WTC11 (cell line): ENCODE measurements around the gene LDAH. TPM values are rescaled to one million over a fixed set of nuclear protein-coding genes. Genes with fewer than 3 reads are reported as not detected.

Experiments used
- ATAC-seq: fragments of 200-7000 bp; cut with Tn5 transposase; 2 replicates; pipeline ENCODE4 v1.10.0; 2021; ENCODE audit warnings: mild to moderate bottlenecking, moderate library complexity
- CTCF ChIA-PET: fragments of 300-600 bp; sonication (Branson Sonifier 250); formaldehyde crosslinking; loops from one replicate; lab custom pipeline; 2021; ENCODE audit warnings: antibody characterized with exemption; lab: Charles Lee
- POLR2A ChIA-PET: fragments of 350-600 bp; sonication (Branson Sonifier 250); formaldehyde crosslinking; loops from one replicate; lab custom pipeline; 2021; ENCODE audit warnings: antibody characterized with exemption; lab: Charles Lee
- DNase-seq: peaks from one replicate; pipeline ENCODE4 v3.0.0; 2021; ENCODE audit warnings: low spot score
- H3K27ac Mint-ChIP-seq: 2 replicates; pipeline ENCODE4 v1.8.0; 2021; ENCODE audit warnings: mixed read lengths
- H3K27me3 Mint-ChIP-seq: 2 replicates; pipeline ENCODE4 v1.8.0; 2021; ENCODE audit warnings: low read depth, mild to moderate bottlenecking, moderate library complexity, mixed read lengths
- H3K36me3 Mint-ChIP-seq: 2 replicates; pipeline ENCODE4 v1.8.0; 2021; ENCODE audit warnings: mixed read lengths
- H3K4me1 Mint-ChIP-seq: 2 replicates; pipeline ENCODE4 v1.8.0; 2022; ENCODE audit warnings: mixed read lengths
- H3K4me3 Mint-ChIP-seq: 2 replicates; pipeline ENCODE4 v1.8.0; 2021; ENCODE audit warnings: mild to moderate bottlenecking, moderate library complexity, mixed read lengths
- H3K9me3 Mint-ChIP-seq: 2 replicates; pipeline ENCODE4 v1.8.0; 2021; ENCODE audit warnings: mixed read lengths
- AR ChIP-seq: fragments of 250-450 bp; sonication (Bioruptor Pico); IDR thresholded peaks from 2 replicates; pipeline ENCODE4 v1.9.0; 2021; ENCODE audit warnings: mild to moderate bottlenecking
- CBFB ChIP-seq: sonication (generic); formaldehyde crosslinking; IDR thresholded peaks from 2 replicates; pipeline ENCODE4 v1.8.1; 2022; ENCODE audit warnings: mild to moderate bottlenecking, low read depth, missing genetic modification reagents
- E2F4 ChIP-seq: sonication (generic); formaldehyde crosslinking; IDR thresholded peaks from 2 replicates; pipeline ENCODE4 v1.8.1; 2022; ENCODE audit warnings: low read depth, mild to moderate bottlenecking, moderate library complexity, missing genetic modification reagents, borderline replicate concordance
- ELF4 ChIP-seq: sonication (generic); formaldehyde crosslinking; IDR thresholded peaks from 2 replicates; pipeline ENCODE4 v1.8.1; 2022; ENCODE audit warnings: low read depth, mild to moderate bottlenecking, moderate library complexity, missing genetic modification reagents
- EMX1 ChIP-seq: fragments of 250-450 bp; sonication (Bioruptor Pico); IDR thresholded peaks from 2 replicates; pipeline ENCODE4 v1.8.0; 2021; ENCODE audit warnings: mild to moderate bottlenecking
- ETV6 ChIP-seq: sonication (generic); formaldehyde crosslinking; IDR thresholded peaks from 2 replicates; pipeline ENCODE4 v1.8.1; 2022; ENCODE audit warnings: mild to moderate bottlenecking, missing genetic modification reagents
- FOXJ3 ChIP-seq: sonication (generic); formaldehyde crosslinking; IDR thresholded peaks from 2 replicates; pipeline ENCODE4 v1.9.0; 2021; ENCODE audit warnings: missing genetic modification reagents, mild to moderate bottlenecking, borderline replicate concordance
- FOXK1 ChIP-seq: sonication (generic); formaldehyde crosslinking; IDR thresholded peaks from 2 replicates; pipeline ENCODE4 v1.8.0; 2022; ENCODE audit warnings: mild to moderate bottlenecking, moderate library complexity, missing genetic modification reagents
- FOXP1 ChIP-seq: sonication (generic); formaldehyde crosslinking; IDR thresholded peaks from 2 replicates; pipeline ENCODE4 v1.8.0; 2022; ENCODE audit warnings: missing genetic modification reagents, mild to moderate bottlenecking, moderate library complexity, borderline replicate concordance
- HMGXB4 ChIP-seq: sonication (generic); formaldehyde crosslinking; IDR thresholded peaks from 2 replicates; pipeline ENCODE4 v1.8.1; 2023; ENCODE audit warnings: mild to moderate bottlenecking, moderate library complexity, missing genetic modification reagents
- IRF2 ChIP-seq: sonication (generic); formaldehyde crosslinking; IDR thresholded peaks from 2 replicates; pipeline ENCODE4 v1.8.0; 2022; ENCODE audit warnings: low read depth, missing genetic modification reagents, borderline replicate concordance
- KAT7 ChIP-seq: sonication (generic); formaldehyde crosslinking; IDR thresholded peaks from 2 replicates; pipeline ENCODE4 v1.8.1; 2023; ENCODE audit warnings: missing genetic modification reagents, mild to moderate bottlenecking, borderline replicate concordance
- MLX ChIP-seq: sonication (generic); formaldehyde crosslinking; IDR thresholded peaks from 2 replicates; pipeline ENCODE4 v1.8.1; 2023; ENCODE audit warnings: mild to moderate bottlenecking, missing genetic modification reagents, moderate library complexity
- MXD4 ChIP-seq: fragments of 250-450 bp; sonication (Bioruptor Pico); IDR thresholded peaks from 2 replicates; pipeline ENCODE4 v1.8.0; 2021; ENCODE audit warnings: mild to moderate bottlenecking, moderate library complexity, borderline replicate concordance
- MYBL2 ChIP-seq: sonication (generic); formaldehyde crosslinking; IDR thresholded peaks from 2 replicates; pipeline ENCODE4 v1.8.1; 2023; ENCODE audit warnings: mild to moderate bottlenecking, moderate library complexity, missing genetic modification reagents
- NR2C2 ChIP-seq: sonication (generic); formaldehyde crosslinking; IDR thresholded peaks from 2 replicates; pipeline ENCODE4 v1.8.0; 2022; ENCODE audit warnings: mild to moderate bottlenecking, missing genetic modification reagents
- TP53 ChIP-seq: sonication (generic); formaldehyde crosslinking; IDR thresholded peaks from 2 replicates; pipeline ENCODE4 v1.8.1; 2023; ENCODE audit warnings: mild to moderate bottlenecking, missing genetic modification reagents
- ZBTB21 ChIP-seq: sonication (generic); formaldehyde crosslinking; IDR thresholded peaks from 2 replicates; pipeline ENCODE4 v1.8.1; 2023; ENCODE audit warnings: mild to moderate bottlenecking, missing genetic modification reagents, borderline replicate concordance
- ZMAT4 ChIP-seq: fragments of 250-450 bp; sonication (Bioruptor Pico); IDR thresholded peaks from 2 replicates; pipeline ENCODE4 v1.9.0; 2021; ENCODE audit warnings: mild to moderate bottlenecking
- ZNF232 ChIP-seq: sonication (generic); formaldehyde crosslinking; IDR thresholded peaks from 2 replicates; pipeline ENCODE4 v1.8.0; 2022; ENCODE audit warnings: mild to moderate bottlenecking, missing genetic modification reagents
- ZNF423 ChIP-seq: fragments of 250-450 bp; sonication (Bioruptor Pico); IDR thresholded peaks from 2 replicates; pipeline ENCODE4 v2.1.2; 2022; ENCODE audit warnings: mild to moderate bottlenecking, moderate library complexity
- ZNF512 ChIP-seq: sonication (generic); formaldehyde crosslinking; IDR thresholded peaks from 2 replicates; pipeline ENCODE4 v1.8.1; 2022; ENCODE audit warnings: missing genetic modification reagents, borderline replicate concordance
- total RNA-seq: library from RNA; stranded (reverse); gene quantifications from 3 replicates; pipeline ENCODE4 v1.2.3, GENCODE V29; 2021

Gene LDAH
- total RNA-seq, 1 experiment from 2014 or later = 20.5 TPM

GRCh38 chr2:20643826-20644225 lies 179.1 kb downstream of the LDAH start:
- Mint-ChIP-seq H3K9me3 (no peaks in the 10 kb centered on the region), H3K4me3 (no peak overlapping the region), H3K27ac (no peak overlapping the region), H3K36me3 (peaks cover 6% of the 10 kb centered on the region; the same call in 1 of the 2 replicates), H3K27me3 (no peaks in the 10 kb centered on the region; the same call in 1 of the 2 replicates), H3K4me1 (peaks cover 12% of the 10 kb centered on the region)
- no peak for TF ChIP-seq ZMAT4 (CRISPR knock-in tag)
- no peak for TF ChIP-seq MXD4 (CRISPR knock-in tag)
- no peak for TF ChIP-seq FOXJ3 (CRISPR knock-in tag)
- no peak for TF ChIP-seq IRF2 (CRISPR knock-in tag)
- no peak for TF ChIP-seq ZNF232 (CRISPR knock-in tag)
- TF ChIP-seq HMGXB4 (CRISPR knock-in tag) = no peak
- TF ChIP-seq AR = no peak
- TF ChIP-seq FOXK1 (CRISPR knock-in tag) = no peak
- TF ChIP-seq MYBL2 = no peak
- no peak for TF ChIP-seq ZBTB21 (CRISPR knock-in tag)
- no peak for TF ChIP-seq CBFB (CRISPR knock-in tag)
- TF ChIP-seq MLX (CRISPR knock-in tag) = no peak
- TF ChIP-seq E2F4 (CRISPR knock-in tag) = no peak
- CTCF ChIA-PET = interaction anchor here (0.5 to 3.5 kb wide), 7 partner anchors 8 to 266 kb away, joined by 3 to 52 read pairs (median 9); partner anchors contain the start of gene RHOB
- DNase-seq (no peak), ATAC-seq (no peak)
- POLR2A ChIA-PET = no interaction called here

- no peaks in the 10 kb centered on the region for H3K9me3 Mint-ChIP-seq
- no peaks in the 10 kb centered on the region for H3K27me3 Mint-ChIP-seq
- no peak overlapping the region for H3K27ac Mint-ChIP-seq
- CTCF ChIA-PET = interaction anchor here (0.6 to 3.5 kb wide), 52 partner anchors 8 to 417 kb away, joined by 3 to 52 read pairs (median 6); partner anchors contain the start of genes GDF7, HS1BP3 and RHOB
- H3K4me3 Mint-ChIP-seq = no peak overlapping the region
- POLR2A ChIA-PET = interaction anchor here (0.6 to 1.8 kb wide), 3 partner anchors 196 to 232 kb away, joined by 3 to 20 read pairs (median 7); partner anchors contain the start of gene RHOB
- DNase-seq (no peak), ATAC-seq (no peak)
- H3K36me3 Mint-ChIP-seq = peaks cover 6% of the 10 kb centered on the region; the same call in 1 of the 2 replicates
- peaks cover 5% of the 10 kb centered on the region for H3K4me1 Mint-ChIP-seq
- no peak for TF ChIP-seq ZNF512 (CRISPR knock-in tag)
- no peak for TF ChIP-seq HMGXB4 (CRISPR knock-in tag)
- TF ChIP-seq TP53 (CRISPR knock-in tag) = no peak
- TF ChIP-seq ZNF423 = no peak
- no peak for TF ChIP-seq FOXP1
- no peak for TF ChIP-seq NR2C2 (CRISPR knock-in tag)
- no peak for TF ChIP-seq KAT7
- no peak for TF ChIP-seq ELF4 (CRISPR knock-in tag)
- no peak for TF ChIP-seq ETV6
- TF ChIP-seq EMX1 = no peak
Measured at GRCh38 chr2:20643060-20643459, 179.8 kb downstream of the LDAH start.
